ENCODE data around the gene PLPP2.

Gene PLPP2

DNA sequence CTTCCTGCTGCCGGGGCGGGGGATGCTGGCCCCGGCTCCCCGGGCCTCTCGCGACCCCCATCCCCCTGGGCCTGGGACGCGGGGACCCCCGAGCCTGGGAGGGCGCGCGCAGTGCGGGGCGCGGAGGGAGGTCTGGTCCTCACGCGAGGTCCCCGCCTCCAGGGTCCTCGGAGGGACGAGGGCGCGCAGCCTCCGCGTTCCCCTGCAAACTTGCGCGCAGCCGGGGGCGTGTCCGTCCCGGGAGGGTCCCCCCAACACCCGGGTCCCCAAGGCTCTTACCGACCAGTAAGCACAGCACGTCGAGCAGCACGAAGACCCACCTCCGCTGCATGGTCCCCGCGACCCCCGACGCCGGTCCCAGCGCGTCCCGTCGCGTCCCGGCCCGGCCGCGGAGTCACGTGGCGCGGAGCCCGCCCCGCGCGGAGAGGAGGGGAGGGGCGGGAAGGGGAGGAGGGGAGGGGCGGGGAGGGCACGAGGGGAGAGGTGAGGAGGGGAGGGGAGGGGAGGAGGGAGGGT, at the start of gene PLPP2:
PLPP2 (minus strand) TSS at position 398 of the 516 bp plus-strand sequence; CDS start at position 331, 67 bp downstream.
- no peak within 1 kb of the TSS for H3K27ac Mint-ChIP-seq
- TF ChIP-seq CTCF (IDR thresholded peaks at IDR 0.05) = no peak
- peak within 1 kb of the TSS; percentile 34 for H3K4me3 Mint-ChIP-seq
- H3K4me1 Mint-ChIP-seq = peaks cover 25% of the 10 kb centered on the region
- no peak for DNase-seq
- H3K9me3 Mint-ChIP-seq = no peaks in the 10 kb centered on the region
- H3K27me3 Mint-ChIP-seq (ENCODE audit: low read depth, poor library complexity) = peaks cover 76% of the 10 kb centered on the region
- no peaks in the 10 kb centered on the region for H3K36me3 Mint-ChIP-seq (ENCODE audit: low read depth)

- no peak for DNase-seq
- Mint-ChIP-seq H3K27ac (no peak overlapping the region), H3K9me3 (peaks cover 44% of the 10 kb centered on the region), H3K4me1 (peaks cover 41% of the 10 kb centered on the region), H3K27me3 (ENCODE audit: low read depth, poor library complexity) (peaks cover 17% of the 10 kb centered on the region), H3K36me3 (ENCODE audit: low read depth) (peaks cover 75% of the 10 kb centered on the region), H3K4me3 (peak overlapping the region; percentile 71)
- no peak for TF ChIP-seq CTCF (IDR thresholded peaks at IDR 0.05)
Observed at GRCh38 chr19:340620-341385, 49.6 kb upstream of the PLPP2 start.

GRCh38 chr19:339262-339887, 48.2 kb upstream of the PLPP2 start:
- Mint-ChIP-seq H3K27me3 (ENCODE audit: low read depth, poor library complexity) (peaks cover 8% of the 10 kb centered on the region), H3K36me3 (ENCODE audit: low read depth) (peaks cover 80% of the 10 kb centered on the region), H3K4me1 (peaks cover 41% of the 10 kb centered on the region), H3K4me3 (no peak overlapping the region), H3K27ac (no peak overlapping the region), H3K9me3 (peaks cover 34% of the 10 kb centered on the region)
- no peak for DNase-seq
- no peak for TF ChIP-seq CTCF (IDR thresholded peaks at IDR 0.05)

GRCh38 chr19:338421-338820, 47.2 kb upstream of the PLPP2 start:
- peaks cover 35% of the 10 kb centered on the region for H3K4me1 Mint-ChIP-seq
- peaks cover 34% of the 10 kb centered on the region for H3K9me3 Mint-ChIP-seq
- no peak for DNase-seq
- no peak overlapping the region for H3K27ac Mint-ChIP-seq
- TF ChIP-seq CTCF (IDR thresholded peaks at IDR 0.05) = no peak
- peaks cover 82% of the 10 kb centered on the region for H3K36me3 Mint-ChIP-seq (ENCODE audit: low read depth)
- H3K27me3 Mint-ChIP-seq (ENCODE audit: low read depth, poor library complexity) = peaks cover 8% of the 10 kb centered on the region
- H3K4me3 Mint-ChIP-seq = no peak overlapping the region

DNA sequence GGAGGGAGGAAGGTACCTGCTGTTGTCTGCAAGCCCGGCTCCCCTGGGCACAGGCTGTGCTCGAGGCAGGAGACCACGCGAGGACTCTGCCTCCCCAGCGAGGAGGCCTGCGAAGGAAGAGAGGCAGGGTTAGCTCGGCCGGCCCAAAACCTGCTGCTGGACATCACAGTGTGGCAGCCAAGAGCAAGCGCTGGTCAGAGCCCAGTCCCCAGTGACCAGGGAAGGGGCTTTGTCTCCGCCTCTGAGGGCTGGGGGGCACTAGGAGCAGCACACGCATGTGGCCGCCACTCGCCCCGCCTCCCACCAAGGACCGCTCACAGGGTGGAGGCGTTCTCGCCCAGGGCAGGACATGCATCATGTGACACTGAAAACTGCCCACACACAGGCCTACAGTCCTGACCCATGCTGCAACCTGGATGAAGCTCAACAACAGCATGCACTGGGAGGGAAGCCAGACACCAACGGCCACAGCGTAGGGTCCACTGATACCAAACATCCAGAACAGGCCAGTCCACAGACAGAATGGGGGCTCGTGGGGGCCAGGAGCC, 44.9 kb upstream of the PLPP2 start:
- H3K27me3 Mint-ChIP-seq (ENCODE audit: low read depth, poor library complexity) = no peaks in the 10 kb centered on the region
- TF ChIP-seq CTCF (IDR thresholded peaks at IDR 0.05) = no peak
- peaks cover 41% of the 10 kb centered on the region for H3K9me3 Mint-ChIP-seq
- H3K4me1 Mint-ChIP-seq = peaks cover 12% of the 10 kb centered on the region
- peaks cover 64% of the 10 kb centered on the region for H3K36me3 Mint-ChIP-seq (ENCODE audit: low read depth)
- H3K27ac Mint-ChIP-seq = peak overlapping the region; percentile 26
- H3K4me3 Mint-ChIP-seq = no peak overlapping the region
- no peak for DNase-seq
